ENCODE data around the gene CLASRP.

Gene CLASRP

DNA sequence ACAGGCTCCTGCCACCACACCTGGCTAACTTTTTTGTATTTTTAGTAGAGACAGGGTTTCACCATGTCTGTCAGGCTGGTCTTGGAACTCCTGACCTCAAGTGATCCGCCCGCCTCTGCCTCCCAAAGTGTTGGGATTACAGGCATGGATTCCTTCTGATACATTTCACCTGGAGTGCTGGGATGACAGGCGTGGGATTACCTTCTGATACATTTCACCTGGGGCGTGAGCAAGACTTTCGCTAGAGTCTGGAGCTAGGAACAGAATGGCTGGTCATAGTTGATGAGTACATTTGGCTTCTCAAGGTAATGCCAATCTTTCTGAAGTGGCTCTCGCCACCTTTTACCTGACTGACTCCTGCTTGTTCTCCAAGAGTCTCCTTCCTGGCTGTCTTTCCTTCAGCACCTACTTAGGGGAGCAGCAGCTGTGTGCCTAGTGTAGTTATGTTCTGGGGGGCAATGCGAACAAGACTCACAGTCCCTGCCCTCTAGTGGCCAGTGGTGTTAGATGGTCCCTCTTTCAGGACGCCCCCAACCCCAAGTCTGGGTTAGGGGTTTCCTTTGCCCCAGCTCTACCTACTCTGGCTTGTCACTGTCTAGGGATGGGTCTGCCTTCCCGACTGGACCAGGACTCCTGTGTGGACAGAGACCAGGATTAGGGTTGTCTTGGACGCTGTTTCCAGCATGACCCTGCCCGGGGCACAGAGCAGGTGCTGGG lies 73.4 kb downstream of the CLASRP start:
- Histone ChIP-seq H3K27ac (replicated peaks) (no peak overlapping the region), H3K27me3 (ENCODE audit: insufficient read depth, poor library complexity, severe bottlenecking) (no peaks in the 10 kb centered on the region), H3K4me3 (replicated peaks; ENCODE audit: insufficient read depth, low read length) (no peak overlapping the region)
- TF ChIP-seq, protein P1, sequence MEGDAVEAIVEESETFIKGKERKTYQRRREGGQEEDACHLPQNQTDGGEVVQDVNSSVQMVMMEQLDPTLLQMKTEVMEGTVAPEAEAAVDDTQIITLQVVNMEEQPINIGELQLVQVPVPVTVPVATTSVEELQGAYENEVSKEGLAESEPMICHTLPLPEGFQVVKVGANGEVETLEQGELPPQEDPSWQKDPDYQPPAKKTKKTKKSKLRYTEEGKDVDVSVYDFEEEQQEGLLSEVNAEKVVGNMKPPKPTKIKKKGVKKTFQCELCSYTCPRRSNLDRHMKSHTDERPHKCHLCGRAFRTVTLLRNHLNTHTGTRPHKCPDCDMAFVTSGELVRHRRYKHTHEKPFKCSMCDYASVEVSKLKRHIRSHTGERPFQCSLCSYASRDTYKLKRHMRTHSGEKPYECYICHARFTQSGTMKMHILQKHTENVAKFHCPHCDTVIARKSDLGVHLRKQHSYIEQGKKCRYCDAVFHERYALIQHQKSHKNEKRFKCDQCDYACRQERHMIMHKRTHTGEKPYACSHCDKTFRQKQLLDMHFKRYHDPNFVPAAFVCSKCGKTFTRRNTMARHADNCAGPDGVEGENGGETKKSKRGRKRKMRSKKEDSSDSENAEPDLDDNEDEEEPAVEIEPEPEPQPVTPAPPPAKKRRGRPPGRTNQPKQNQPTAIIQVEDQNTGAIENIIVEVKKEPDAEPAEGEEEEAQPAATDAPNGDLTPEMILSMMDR (IDR thresholded peaks at IDR 0.05; ENCODE audit: insufficient read depth, low read length) = no peak
- TF ChIP-seq POLR2AphosphoS5 (IDR thresholded peaks at IDR 0.05; ENCODE audit: low read depth) (no peak), GABPA (IDR thresholded peaks at IDR 0.05; ENCODE audit: low read depth) (no peak), SPI1 (IDR thresholded peaks at IDR 0.05; ENCODE audit: borderline replicate concordance, low read depth) (no peak), REST (IDR thresholded peaks at IDR 0.05; ENCODE audit: insufficient replicate concordance, low read depth) (no peak)
- no peak for DNase-seq (ENCODE audit: low read depth in 1 of 2, low spot score in 1 of 2)

GRCh38 chr19:45113628-45114027 lies 74.8 kb downstream of the CLASRP start:
- no peaks in the 10 kb centered on the region for H3K27me3 ChIP-seq (ENCODE audit: insufficient read depth, poor library complexity, severe bottlenecking)
- TF ChIP-seq, protein P1 (IDR thresholded peaks at IDR 0.05; ENCODE audit: insufficient read depth, low read length) = no peak
- no peak for TF ChIP-seq REST (IDR thresholded peaks at IDR 0.05; ENCODE audit: insufficient replicate concordance, low read depth)
- TF ChIP-seq SPI1 (IDR thresholded peaks at IDR 0.05; ENCODE audit: borderline replicate concordance, low read depth) = no peak
- no peak for TF ChIP-seq GABPA (IDR thresholded peaks at IDR 0.05; ENCODE audit: low read depth)
- no peak for TF ChIP-seq POLR2AphosphoS5 (IDR thresholded peaks at IDR 0.05; ENCODE audit: low read depth)
- DNase-seq (ENCODE audit: low read depth in 1 of 2, low spot score in 1 of 2) = no peak
- no peak overlapping the region for H3K4me3 ChIP-seq (replicated peaks; ENCODE audit: insufficient read depth, low read length)
- peak overlapping the region; percentile 78 for H3K27ac ChIP-seq (replicated peaks)

DNA sequence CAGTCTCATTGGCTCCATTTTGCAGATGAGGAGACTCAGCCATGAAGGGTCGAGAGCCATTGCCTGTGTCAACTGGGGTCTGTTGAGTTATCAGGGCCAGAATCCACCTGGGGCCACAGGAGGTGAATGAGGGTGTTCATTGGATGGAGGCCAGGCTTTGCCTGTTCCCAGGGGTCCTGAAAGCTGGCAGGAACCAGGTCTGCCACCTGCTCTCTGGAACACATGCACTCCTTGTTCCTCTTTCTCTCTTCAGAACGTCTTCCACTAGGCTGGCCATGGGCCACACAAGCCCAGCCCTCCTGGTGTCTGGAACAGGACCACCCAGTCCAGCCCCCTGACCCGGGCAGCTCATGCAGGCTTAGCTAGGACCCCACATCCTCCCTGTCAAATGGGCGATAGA lies 75.3 kb downstream of the CLASRP start:
- no peaks in the 10 kb centered on the region for H3K27me3 ChIP-seq (ENCODE audit: insufficient read depth, poor library complexity, severe bottlenecking)
- DNase-seq (ENCODE audit: low read depth in 1 of 2, low spot score in 1 of 2) = peak in 1 of 2 experiments; percentile 47
- H3K4me3 ChIP-seq (replicated peaks; ENCODE audit: insufficient read depth, low read length) = no peak overlapping the region
- TF ChIP-seq SPI1 (IDR thresholded peaks at IDR 0.05; ENCODE audit: borderline replicate concordance, low read depth) (peak; percentile 52; the same call in 1 of the 2 replicates), POLR2AphosphoS5 (IDR thresholded peaks at IDR 0.05; ENCODE audit: low read depth) (no peak)
- peak overlapping the region; percentile 78 for H3K27ac ChIP-seq (replicated peaks)

- Histone ChIP-seq H3K4me3 (replicated peaks; ENCODE audit: insufficient read depth, low read length) (no peak overlapping the region), H3K27ac (replicated peaks) (peak overlapping the region; percentile 78), H3K27me3 (ENCODE audit: insufficient read depth, poor library complexity, severe bottlenecking) (no peaks in the 10 kb centered on the region)
- peak; percentile 93 to 97 for DNase-seq (ENCODE audit: low read depth in 1 of 2, low spot score in 1 of 2)
- peak; percentile 89 for TF ChIP-seq GABPA (IDR thresholded peaks at IDR 0.05; ENCODE audit: low read depth)
- peak; percentile 95 for TF ChIP-seq POLR2AphosphoS5 (IDR thresholded peaks at IDR 0.05; ENCODE audit: low read depth)
- TF ChIP-seq, protein P1 (IDR thresholded peaks at IDR 0.05; ENCODE audit: insufficient read depth, low read length) = no peak
- TF ChIP-seq SPI1 (IDR thresholded peaks at IDR 0.05; ENCODE audit: borderline replicate concordance, low read depth) = peak; percentile 89; the same call in 1 of the 2 replicates
Measured at GRCh38 chr19:45115809-45116615, 77.2 kb downstream of the CLASRP start.

Measured in HL-60 (cell line).